GM23338 (cell line): ENCODE results near the gene LBHD1. TPM values are rescaled to one million over a fixed set of nuclear protein-coding genes. Genes with fewer than 3 reads are reported as not detected.
A peak's percentile ranks its signal among the peaks of the same experiment; 100 is the strongest.
"Not testable (repeated sequence)": the region's sequence is repeated elsewhere in the genome, so short reads cannot be mapped to it uniquely, and the experiment has no call there.

Experiments used
- ATAC-seq: fragments of 200-7000 bp; cut with Tn5 transposase; 3 replicates; pipeline ENCODE4 v1.9.1; 2020
- DNase-seq: peaks from one replicate; pipeline ENCODE4 v3.0.0-alpha.2; 2015; ENCODE audit warnings: low spot score
- H2AFZ ChIP-seq: fragments of 200-600 bp; sonication (generic); 2 replicates; pipeline ENCODE4 v1.8.0; 2016; ENCODE audit warnings: antibody characterized with exemption, mild to moderate bottlenecking, moderate library complexity
- H3F3A ChIP-seq: fragments of 200-600 bp; sonication (generic); replicated peaks from 2 replicates; pipeline ENCODE4 v1.8.0; 2017; ENCODE audit warnings: antibody characterized with exemption, mixed run types, low read depth
- H3K27ac ChIP-seq: fragments of 200-600 bp; sonication (generic); 2 replicates; pipeline ENCODE4 v1.6.1; 2016; ENCODE audit warnings: low read depth
- H3K27me3 ChIP-seq: fragments of 200-600 bp; sonication (generic); 2 replicates; pipeline ENCODE4 v1.8.0; 2016; ENCODE audit warnings: mild to moderate bottlenecking, mixed run types, moderate library complexity; ENCODE audit not compliant: insufficient read depth
- H3K36me3 ChIP-seq: fragments of 200-600 bp; sonication (generic); 2 replicates; pipeline ENCODE4 v1.8.0; 2016; ENCODE audit warnings: mild to moderate bottlenecking; ENCODE audit not compliant: insufficient read depth
- H3K4me1 ChIP-seq: fragments of 200-600 bp; sonication (generic); 2 replicates; pipeline ENCODE4 v1.8.0; 2016; ENCODE audit warnings: mild to moderate bottlenecking, moderate library complexity; ENCODE audit not compliant: insufficient read depth
- H3K4me2 ChIP-seq: fragments of 200-600 bp; sonication (generic); 2 replicates; pipeline ENCODE4 v1.7.1; 2017; ENCODE audit warnings: mixed run types
- H3K4me3 ChIP-seq: fragments of 200-600 bp; sonication (generic); 2 replicates; pipeline ENCODE4 v1.6.1; 2016; ENCODE audit warnings: mixed run types
- H3K79me2 ChIP-seq: fragments of 200-600 bp; sonication (generic); replicated peaks from 2 replicates; pipeline ENCODE4 v1.8.0; 2017; ENCODE audit warnings: mild to moderate bottlenecking; ENCODE audit not compliant: insufficient read depth
- H3K9me2 ChIP-seq: fragments of 200-600 bp; sonication (generic); 2 replicates; pipeline ENCODE4 v1.8.0; 2017; ENCODE audit not compliant: insufficient read depth
- H4K20me1 ChIP-seq: fragments of 200-600 bp; sonication (generic); replicated peaks from 2 replicates; pipeline ENCODE4 v1.8.0; 2017; ENCODE audit warnings: mild to moderate bottlenecking; ENCODE audit not compliant: insufficient read depth
- H3K27ac Mint-ChIP-seq: 2 replicates; pipeline ENCODE4 v1.8.0; 2020; ENCODE audit warnings: inconsistent platforms, mild to moderate bottlenecking, moderate library complexity, mixed read lengths
- H3K27me3 Mint-ChIP-seq: 3 replicates; pipeline ENCODE4 v1.8.0; 2022; ENCODE audit warnings: low read depth, mild to moderate bottlenecking, moderate library complexity, mixed read lengths, inconsistent platforms; ENCODE audit not compliant: insufficient read depth, poor library complexity
- H3K36me3 Mint-ChIP-seq: 3 replicates; pipeline ENCODE4 v1.8.0; 2021; ENCODE audit warnings: low read depth, mild to moderate bottlenecking, inconsistent platforms, moderate library complexity, mixed read lengths
- H3K4me1 Mint-ChIP-seq: 3 replicates; pipeline ENCODE4 v1.8.0; 2020; ENCODE audit warnings: mild to moderate bottlenecking, inconsistent platforms, mixed read lengths
- H3K4me3 Mint-ChIP-seq: 3 replicates; pipeline ENCODE4 v1.8.0; 2021; ENCODE audit warnings: moderate library complexity, mild to moderate bottlenecking, inconsistent platforms, mixed read lengths
- H3K9me3 Mint-ChIP-seq: 3 replicates; pipeline ENCODE4 v1.8.0; 2020; ENCODE audit warnings: moderate library complexity, mild to moderate bottlenecking, inconsistent platforms, mixed read lengths
- CREB1 ChIP-seq: fragments of 250-450 bp; sonication (Bioruptor Pico); IDR thresholded peaks from 2 replicates; pipeline ENCODE4 v1.5.0; 2020; ENCODE audit warnings: low read depth, mild to moderate bottlenecking, moderate library complexity
- CTCF ChIP-seq, 2 experiments: fragments of 200-600 bp in 1 of 2; sonication (generic) in 1 of 2; conservative IDR thresholded peaks; 2 replicates each; pipeline versions ENCODE4 v1.5.1 to v1.6.1; 2016 to 2017; ENCODE audit warnings: antibody characterized with exemption in 2 of 2, low read depth in 2 of 2, mild to moderate bottlenecking in 2 of 2, moderate library complexity in 1 of 2
- EZH2 ChIP-seq: fragments of 200-600 bp; sonication (generic); IDR thresholded peaks from one replicate; pipeline ENCODE4 v1.8.0; 2017; ENCODE audit warnings: antibody characterized with exemption, mild to moderate bottlenecking, low read depth; ENCODE audit not compliant: unreplicated experiment
- ZNF114 ChIP-seq: fragments of 250-450 bp; sonication (Bioruptor Pico); IDR thresholded peaks from 2 replicates; pipeline ENCODE4 v1.5.0; 2020; ENCODE audit warnings: mild to moderate bottlenecking, moderate library complexity
- polyA plus RNA-seq: library from polyadenylated mRNA; unstranded; fragments of >200 nt; fragmentation: Nextera tagmentation; extraction: Ambion mirVana; gene quantifications from 2 replicates; pipeline ENCODE4 v1.2.1, GENCODE V29; 2016
- total RNA-seq: library from RNA; depleted of rRNA; stranded (reverse); fragments of >200 nt; shearing (Covaris generic); gene quantifications from 2 replicates; pipeline ENCODE4 v1.2.3, GENCODE V29; 2014

Gene LBHD1
- total and polyA plus RNA-seq, 2 experiments from 2014 or later, result 2.8 to 2.9 TPM

- ATAC-seq, H3K79me2 ChIP-seq, H4K20me1 ChIP-seq, H3K27ac Mint-ChIP-seq, H3K9me3 Mint-ChIP-seq, H3K4me3 Mint-ChIP-seq, DNase-seq, H3K27me3 ChIP-seq, H3K4me3 ChIP-seq, H3K27ac ChIP-seq, H2AFZ ChIP-seq, H3K9me2 ChIP-seq, H3K4me2 ChIP-seq: not testable (repeated sequence)
- Histone ChIP-seq H3F3A (peaks cover 32% of the 10 kb centered on the region), H3K4me1 (peaks cover 17% of the 10 kb centered on the region), H3K36me3 (peaks cover 11% of the 10 kb centered on the region)
- Mint-ChIP-seq H3K27me3 (peaks cover 19% of the 10 kb centered on the region), H3K36me3 (peaks cover 33% of the 10 kb centered on the region), H3K4me1 (peaks cover 25% of the 10 kb centered on the region)
Observed at GRCh38 chr11:62703921-62704320, 31.9 kb upstream of the LBHD1 start.

- no peak overlapping the region for H3K4me3 Mint-ChIP-seq
- TF ChIP-seq CREB1 (CRISPR knock-in tag), result no peak
- no peak for TF ChIP-seq EZH2
Observed at GRCh38 chr11:62702246-62702645, 30.2 kb upstream of the LBHD1 start.

GRCh38 chr11:62694455-62695167 lies 22.5 kb upstream of the LBHD1 start:
- H4K20me1 ChIP-seq, result no peaks in the 10 kb centered on the region; the same call in 1 of the 2 replicates
- H3K4me3 ChIP-seq, result no peak overlapping the region
- H3K27ac Mint-ChIP-seq, result peak overlapping the region; percentile 77
- peak overlapping the region; percentile 83 for H3K27ac ChIP-seq
- H3K4me3 Mint-ChIP-seq, result no peak overlapping the region; the same call in 2 of the 3 replicates
- H2AFZ ChIP-seq, result no peak overlapping the region
- H3K79me2 ChIP-seq, result no peaks in the 10 kb centered on the region
- ATAC-seq (peak; percentile 96), DNase-seq (peak; percentile 94)
- H3F3A ChIP-seq, result peaks cover 5% of the 10 kb centered on the region; the same call in 1 of the 2 replicates
- peaks cover 14% of the 10 kb centered on the region; the same call in 2 of the 3 replicates for H3K4me1 Mint-ChIP-seq
- H3K9me2 ChIP-seq, result no peaks in the 10 kb centered on the region
- H3K36me3 ChIP-seq, result no peaks in the 10 kb centered on the region; the same call in 1 of the 2 replicates
- H3K4me1 ChIP-seq, result no peaks in the 10 kb centered on the region; the same call in 1 of the 2 replicates
- no peaks in the 10 kb centered on the region for H3K27me3 ChIP-seq
- H3K36me3 Mint-ChIP-seq, result peaks cover 44% of the 10 kb centered on the region
- H3K27me3 Mint-ChIP-seq, result peaks cover 10% of the 10 kb centered on the region
- TF ChIP-seq CTCF (conservative IDR thresholded peaks at IDR 0.05; ENCODE audit: low read depth in 2 of 2), result peak; percentile 91 to 97
- no peak for TF ChIP-seq ZNF114 (CRISPR knock-in tag)
- no peak overlapping the region for H3K4me2 ChIP-seq
- no peaks in the 10 kb centered on the region for H3K9me3 Mint-ChIP-seq

More at GRCh38 chr11:62702246-62702645, 30.2 kb upstream of the LBHD1 start:
- H3K27ac ChIP-seq, result no peak overlapping the region
- peaks cover 38% of the 10 kb centered on the region for H3K36me3 Mint-ChIP-seq
- H4K20me1 ChIP-seq, result no peaks in the 10 kb centered on the region; the same call in 1 of the 2 replicates
- H3F3A ChIP-seq, result peaks cover 19% of the 10 kb centered on the region
- peaks cover 11% of the 10 kb centered on the region for H3K36me3 ChIP-seq
- no peak for ATAC-seq
- peaks cover 9% of the 10 kb centered on the region for H3K79me2 ChIP-seq
- peaks cover 3% of the 10 kb centered on the region for H3K4me1 ChIP-seq
- no peaks in the 10 kb centered on the region for H3K9me3 Mint-ChIP-seq
- no peak overlapping the region for H2AFZ ChIP-seq
- H3K27ac Mint-ChIP-seq, result no peak overlapping the region
- peaks cover 9% of the 10 kb centered on the region for H3K4me1 Mint-ChIP-seq
- peaks cover 10% of the 10 kb centered on the region for H3K27me3 Mint-ChIP-seq
- no peak overlapping the region for H3K4me3 ChIP-seq
- no peak overlapping the region for H3K4me2 ChIP-seq
- H3K27me3 ChIP-seq, result no peaks in the 10 kb centered on the region
- no peak for DNase-seq
- H3K9me2 ChIP-seq, result no peaks in the 10 kb centered on the region

- peaks cover 18% of the 10 kb centered on the region; the same call in 2 of the 3 replicates for H3K4me1 Mint-ChIP-seq
- H3K36me3 ChIP-seq, H3F3A ChIP-seq, H3K4me1 ChIP-seq, DNase-seq, H3K4me2 ChIP-seq, H3K9me3 Mint-ChIP-seq, H3K27ac Mint-ChIP-seq, H3K4me3 Mint-ChIP-seq, H3K4me3 ChIP-seq, ATAC-seq, H3K9me2 ChIP-seq, H4K20me1 ChIP-seq, H2AFZ ChIP-seq, H3K27me3 ChIP-seq, H3K79me2 ChIP-seq, H3K27ac ChIP-seq: not testable (repeated sequence)
- peaks cover 10% of the 10 kb centered on the region for H3K27me3 Mint-ChIP-seq
- peaks cover 43% of the 10 kb centered on the region for H3K36me3 Mint-ChIP-seq
Observed at GRCh38 chr11:62693624-62694023, 21.6 kb upstream of the LBHD1 start.
